H9 (cell line): ENCODE results near the gene NBEA. TPM values are rescaled to one million over a fixed set of nuclear protein-coding genes. Genes with fewer than 3 reads are reported as not detected.

ENCODE experiments used
- DNase-seq: peaks from one replicate; pipeline ENCODE4 v3.0.0-alpha.2; 2017
- H2AFZ ChIP-seq: one replicate; pipeline ENCODE4 v1.6.1; 2013; ENCODE audit warnings: mild to moderate bottlenecking, low read length, control low read depth, moderate library complexity
- H2AK5ac ChIP-seq: 2 replicates; pipeline ENCODE4 v1.6.1; 2013; ENCODE audit warnings: low read length, control low read depth, mixed read lengths; ENCODE audit not compliant: insufficient read length
- H2BK120ac ChIP-seq: one replicate; pipeline ENCODE4 v1.6.1; 2013; ENCODE audit warnings: low read depth, mild to moderate bottlenecking, low read length, control low read depth, inconsistent platforms; ENCODE audit not compliant: poor library complexity, severe bottlenecking
- H2BK12ac ChIP-seq: 2 replicates; pipeline ENCODE4 v1.6.1; 2013; ENCODE audit warnings: low read length, control low read depth, mixed read lengths, low read depth; ENCODE audit not compliant: insufficient read length
- H2BK15ac ChIP-seq: 2 replicates; pipeline ENCODE4 v1.6.1; 2013; ENCODE audit warnings: low read depth, low read length, control low read depth
- H2BK20ac ChIP-seq: one replicate; pipeline ENCODE4 v1.6.1; 2013; ENCODE audit warnings: low read depth, mild to moderate bottlenecking, low read length, control low read depth, inconsistent platforms; ENCODE audit not compliant: poor library complexity, severe bottlenecking
- H2BK5ac ChIP-seq: 2 replicates; pipeline ENCODE4 v1.6.1; 2013; ENCODE audit warnings: low read length, control low read depth, mixed read lengths; ENCODE audit not compliant: insufficient read length
- H3K14ac ChIP-seq: 2 replicates; pipeline ENCODE4 v1.6.1; 2013; ENCODE audit warnings: low read length, control low read depth; ENCODE audit not compliant: insufficient read depth
- H3K18ac ChIP-seq: 2 replicates; pipeline ENCODE4 v1.6.1; 2013; ENCODE audit warnings: low read depth, mild to moderate bottlenecking, mixed read lengths, low read length, control low read depth; ENCODE audit not compliant: insufficient read length
- H3K23ac ChIP-seq: 2 replicates; pipeline ENCODE4 v1.6.1; 2013; ENCODE audit warnings: low read length, control low read depth, mixed read lengths, low read depth; ENCODE audit not compliant: insufficient read length
- H3K23me2 ChIP-seq: 2 replicates; pipeline ENCODE4 v1.6.1; 2013; ENCODE audit warnings: low read depth, mild to moderate bottlenecking, mixed read lengths, low read length, control low read depth; ENCODE audit not compliant: insufficient read length, poor library complexity, severe bottlenecking
- H3K27ac ChIP-seq: 2 replicates; pipeline ENCODE4 v1.5.1; 2013; ENCODE audit warnings: low read length, control low read depth, mixed read lengths, low read depth; ENCODE audit not compliant: insufficient read length
- H3K27me3 ChIP-seq: 2 replicates; pipeline ENCODE4 v1.6.1; 2013; ENCODE audit warnings: low read length, control low read depth, inconsistent platforms; ENCODE audit not compliant: insufficient read depth
- H3K4ac ChIP-seq: 2 replicates; pipeline ENCODE4 v1.6.1; 2013; ENCODE audit warnings: low read depth, mild to moderate bottlenecking, control low read depth, inconsistent platforms, low read length, moderate library complexity
- H3K4me1 ChIP-seq: 2 replicates; pipeline ENCODE4 v1.6.1; 2013; ENCODE audit warnings: low read length, control low read depth, inconsistent platforms; ENCODE audit not compliant: insufficient read depth
- H3K4me2 ChIP-seq: 2 replicates; pipeline ENCODE4 v1.6.1; 2013; ENCODE audit warnings: low read length, control low read depth, mixed read lengths; ENCODE audit not compliant: insufficient read length, insufficient read depth
- H3K56ac ChIP-seq: 2 replicates; pipeline ENCODE4 v1.6.1; 2013; ENCODE audit warnings: low read depth, mild to moderate bottlenecking, mixed read lengths, low read length, control low read depth; ENCODE audit not compliant: insufficient read length
- H3K79me1 ChIP-seq: 2 replicates; pipeline ENCODE4 v1.6.1; 2013; ENCODE audit warnings: low read depth, mild to moderate bottlenecking, moderate library complexity, low read length, control low read depth, inconsistent platforms; ENCODE audit not compliant: insufficient read depth, poor library complexity, severe bottlenecking
- H3K79me2 ChIP-seq: 2 replicates; pipeline ENCODE4 v1.6.1; 2013; ENCODE audit warnings: low read length, control low read depth, inconsistent platforms; ENCODE audit not compliant: insufficient read depth
- H3K9ac ChIP-seq: 2 replicates; pipeline ENCODE4 v1.6.1; 2013; ENCODE audit warnings: low read length, control low read depth, mixed read lengths; ENCODE audit not compliant: insufficient read length; ENCODE audit errors: extremely low read depth
- H3K9me3 ChIP-seq: one replicate; pipeline ENCODE4 v1.6.1; 2013; ENCODE audit warnings: low read depth, low read length, inconsistent platforms; ENCODE audit not compliant: control insufficient read depth
- H3T11ph ChIP-seq: one replicate; pipeline ENCODE4 v1.6.1; 2013; ENCODE audit warnings: mild to moderate bottlenecking, low read length, control low read depth, inconsistent platforms
- H4K20me1 ChIP-seq: one replicate; pipeline ENCODE4 v1.6.1; 2013; ENCODE audit not compliant: control insufficient read depth, insufficient read length, insufficient read depth
- H4K5ac ChIP-seq: 2 replicates; pipeline ENCODE4 v1.6.1; 2013; ENCODE audit warnings: low read depth, mild to moderate bottlenecking, mixed read lengths, low read length, control low read depth; ENCODE audit not compliant: insufficient read length
- H4K8ac ChIP-seq: replicated peaks from 2 replicates; pipeline ENCODE4 v1.6.1; 2013; ENCODE audit warnings: low read length, control low read depth, mixed read lengths, low read depth; ENCODE audit not compliant: insufficient read length
- H4K91ac ChIP-seq: 2 replicates; pipeline ENCODE4 v1.6.1; 2013; ENCODE audit warnings: low read depth, mild to moderate bottlenecking, moderate library complexity, mixed read lengths, low read length, control low read depth; ENCODE audit not compliant: insufficient read length
- H3K27ac Mint-ChIP-seq, 3 experiments: 2 replicates in 2 of 3; 3 replicates in 1 of 3; pipeline ENCODE4 v1.8.0; 2020 to 2021; ENCODE audit warnings: mixed read lengths in 3 of 3, mild to moderate bottlenecking in 1 of 3, moderate library complexity in 1 of 3
- H3K27me3 Mint-ChIP-seq: 2 replicates; pipeline ENCODE4 v1.8.0; 2021; ENCODE audit warnings: low read depth, mild to moderate bottlenecking, moderate library complexity, mixed read lengths
- H3K36me3 Mint-ChIP-seq, 3 experiments: 2 replicates in 2 of 3; 3 replicates in 1 of 3; pipeline ENCODE4 v1.8.0; 2020 to 2021; ENCODE audit warnings: low read depth in 3 of 3, mixed read lengths in 3 of 3; ENCODE audit not compliant: insufficient read depth in 1 of 3
- H3K4me1 Mint-ChIP-seq, 2 experiments: 2 replicates each; pipeline ENCODE4 v1.8.0; 2020; ENCODE audit warnings: mixed read lengths in 2 of 2
- H3K4me3 Mint-ChIP-seq, 2 experiments: 2 replicates in 1 of 2; 3 replicates in 1 of 2; pipeline ENCODE4 v1.8.0; 2020 to 2021; ENCODE audit warnings: mild to moderate bottlenecking in 2 of 2, mixed read lengths in 2 of 2, moderate library complexity in 1 of 2
- H3K9me3 Mint-ChIP-seq, 2 experiments: 2 replicates in 1 of 2; 3 replicates in 1 of 2; pipeline ENCODE4 v1.8.0; 2020; ENCODE audit warnings: mild to moderate bottlenecking in 2 of 2, mixed read lengths in 2 of 2, moderate library complexity in 1 of 2
- CTCF ChIP-seq: fragments of 200-600 bp; sonication (generic); conservative IDR thresholded peaks from 3 replicates; pipeline ENCODE4 v1.8.0; 2021; ENCODE audit warnings: antibody characterized with exemption, mild to moderate bottlenecking
- WGBS: extraction: QIAGEN DNeasy Blood & Tissue Kit; methylation state at CpG from one replicate; pipeline ENCODE4 v1.1.7; 2013; ENCODE audit warnings: missing lambda C conversion rate, low lambda C conversion rate, mixed read lengths; ENCODE audit not compliant: insufficient read length; ENCODE audit errors: extremely low coverage; 5-methylcytosine and 5-hydroxymethylcytosine counted together
- total RNA-seq: library from RNA; stranded (reverse); gene quantifications from 2 replicates; pipeline ENCODE4 v1.2.1, GENCODE V29; 2021

NBEA gene
- total RNA-seq, 1 experiment from 2014 or later, result 17.3 TPM

- H3T11ph ChIP-seq, result no peak overlapping the region
- H3K4me3 Mint-ChIP-seq, result peak overlapping the region; percentile 76 to 85; a peak in 4 of 5 replicates
- peaks cover 28% of the 10 kb centered on the region for H3K23me2 ChIP-seq
- H2BK5ac ChIP-seq, result no peak overlapping the region
- H3K4me1 Mint-ChIP-seq, result peaks cover 46 to 57% of the 10 kb centered on the region in 2 experiments
- no peak overlapping the region for H4K5ac ChIP-seq
- no peaks in the 10 kb centered on the region for H3K79me1 ChIP-seq
- H3K27ac Mint-ChIP-seq, result no peak overlapping the region
- H3K27me3 ChIP-seq, result peaks cover 44% of the 10 kb centered on the region
- no peak overlapping the region for H2BK20ac ChIP-seq
- WGBS, result no CpG with 5 or more reads among the region's 28 CpGs
- H3K27me3 Mint-ChIP-seq, result peaks cover 86% of the 10 kb centered on the region
- no peak overlapping the region for H2BK12ac ChIP-seq
- no peak for TF ChIP-seq CTCF
- no peaks in the 10 kb centered on the region for H3K9me3 ChIP-seq
- no peak for DNase-seq
- no peaks in the 10 kb centered on the region for H3K36me3 Mint-ChIP-seq
- peak overlapping the region; percentile 62 for H3K4me2 ChIP-seq
- no peak overlapping the region for H2AK5ac ChIP-seq
- H3K23ac ChIP-seq, result no peak overlapping the region
- peaks cover 2% of the 10 kb centered on the region; the same call in 1 of the 2 replicates for H3K4me1 ChIP-seq
- no peak overlapping the region for H4K91ac ChIP-seq
- no peak overlapping the region for H3K27ac ChIP-seq
- no peak overlapping the region for H2AFZ ChIP-seq
- H2BK15ac ChIP-seq, result no peak overlapping the region
- H3K9ac ChIP-seq, result no peak overlapping the region
- no peak overlapping the region for H3K18ac ChIP-seq
- no peak overlapping the region for H3K14ac ChIP-seq
- no peak overlapping the region for H3K56ac ChIP-seq
- H3K4ac ChIP-seq, result no peak overlapping the region
- no peak overlapping the region for H4K8ac ChIP-seq
- H2BK120ac ChIP-seq, result no peak overlapping the region
- H3K79me2 ChIP-seq, result no peaks in the 10 kb centered on the region
- no peaks in the 10 kb centered on the region for H4K20me1 ChIP-seq
- H3K9me3 Mint-ChIP-seq, result no peaks in the 10 kb centered on the region; a peak in 1 of 5 replicates
Measured at GRCh38 chr13:35471706-35472322, 529.7 kb downstream of the NBEA start.
